Lung (tissue), 12 donors: ENCODE measurements around the gene TFAP2A. TPM values are rescaled to one million over a fixed set of nuclear protein-coding genes. Genes with fewer than 3 reads are reported as not detected.

Source experiments
- ATAC-seq: fragments of 200-7000 bp; cut with Tn5 transposase; one replicate; pipeline ENCODE4 v1.9.1; 2020; ENCODE audit warnings: moderate number of reproducible peaks; ENCODE audit not compliant: insufficient read depth, low FRiP score
- DNase-seq, 3 donors: peaks; one replicate each; pipeline ENCODE4 v3.0.0-alpha.2; 2013 to 2017
- H3K27ac ChIP-seq, 2 donors: one replicate each; pipeline ENCODE4 v1.5.1; 2013; ENCODE audit warnings: mild to moderate bottlenecking in 2 of 2, moderate library complexity in 2 of 2, control low read depth in 1 of 2, inconsistent platforms in 1 of 2, low read depth in 1 of 2, low read length in 1 of 2
- H3K27me3 ChIP-seq, 3 donors: one replicate each; pipeline ENCODE4 v1.5.1; 2013; ENCODE audit warnings: low read length in 2 of 3; ENCODE audit not compliant: control insufficient read depth in 3 of 3, insufficient read depth in 3 of 3
- H3K36me3 ChIP-seq, 4 donors: one replicate each; pipeline ENCODE4 v1.5.1; 2013; ENCODE audit warnings: low read length in 4 of 4, mild to moderate bottlenecking in 1 of 4, moderate library complexity in 1 of 4; ENCODE audit not compliant: control insufficient read depth in 4 of 4, insufficient read depth in 4 of 4
- H3K4me1 ChIP-seq, 5 donors: one replicate each; pipeline ENCODE4 v1.5.1; 2013; ENCODE audit warnings: low read length in 5 of 5, mild to moderate bottlenecking in 2 of 5, moderate library complexity in 1 of 5; ENCODE audit not compliant: control insufficient read depth in 5 of 5, insufficient read depth in 5 of 5
- H3K4me3 ChIP-seq: one replicate; pipeline ENCODE4 v1.5.1; 2013; ENCODE audit warnings: mild to moderate bottlenecking, control low read depth, moderate library complexity
- H3K9ac ChIP-seq, 2 donors: one replicate each; pipeline ENCODE4 v1.5.1; 2013; ENCODE audit warnings: low read length in 2 of 2, control low read depth in 1 of 2; ENCODE audit not compliant: insufficient read depth in 1 of 2
- H3K9me3 ChIP-seq, 4 donors: one replicate each; pipeline ENCODE4 v1.5.1; 2013; ENCODE audit warnings: low read length in 3 of 4, mild to moderate bottlenecking in 1 of 4, moderate library complexity in 1 of 4; ENCODE audit not compliant: control insufficient read depth in 4 of 4, insufficient read depth in 3 of 4
- CTCF ChIP-seq: IDR thresholded peaks from 2 replicates; pipeline ENCODE4 v1.5.1; 2012; ENCODE audit warnings: mild to moderate bottlenecking; ENCODE audit errors: control extremely low read depth, extremely low read depth
- WGBS, 2 donors: extraction: QIAGEN DNeasy Blood & Tissue Kit; methylation state at CpG; one replicate each; pipeline ENCODE4 v1.1.7; 2013; 5-methylcytosine and 5-hydroxymethylcytosine counted together
- polyA plus RNA-seq, 2 donors: library from polyadenylated mRNA; stranded (reverse); fragments of 200-250 nt; gene quantifications; one replicate each; pipeline ENCODE4 v1.2.1, GENCODE V29; 2013
- total RNA-seq, 2 donors: library from RNA; depleted of rRNA in 1 of 2; stranded (reverse); fragments of >200 nt in 1 of 2; gene quantifications; one replicate each; pipeline ENCODE4 v1.2.1, GENCODE V29; 2014 to 2021
- donor health status: control.
- donor health status: control.
- donor health status: Bipolar disorder and iron deficiency.
- donor health status: healthy.
- donor health status: DM: yes; HTN: yes; CAD: no.

TFAP2A gene
- total and polyA plus RNA-seq, 4 donors: 0.14 to 2.7 (median 0.64) TPM

DNA sequence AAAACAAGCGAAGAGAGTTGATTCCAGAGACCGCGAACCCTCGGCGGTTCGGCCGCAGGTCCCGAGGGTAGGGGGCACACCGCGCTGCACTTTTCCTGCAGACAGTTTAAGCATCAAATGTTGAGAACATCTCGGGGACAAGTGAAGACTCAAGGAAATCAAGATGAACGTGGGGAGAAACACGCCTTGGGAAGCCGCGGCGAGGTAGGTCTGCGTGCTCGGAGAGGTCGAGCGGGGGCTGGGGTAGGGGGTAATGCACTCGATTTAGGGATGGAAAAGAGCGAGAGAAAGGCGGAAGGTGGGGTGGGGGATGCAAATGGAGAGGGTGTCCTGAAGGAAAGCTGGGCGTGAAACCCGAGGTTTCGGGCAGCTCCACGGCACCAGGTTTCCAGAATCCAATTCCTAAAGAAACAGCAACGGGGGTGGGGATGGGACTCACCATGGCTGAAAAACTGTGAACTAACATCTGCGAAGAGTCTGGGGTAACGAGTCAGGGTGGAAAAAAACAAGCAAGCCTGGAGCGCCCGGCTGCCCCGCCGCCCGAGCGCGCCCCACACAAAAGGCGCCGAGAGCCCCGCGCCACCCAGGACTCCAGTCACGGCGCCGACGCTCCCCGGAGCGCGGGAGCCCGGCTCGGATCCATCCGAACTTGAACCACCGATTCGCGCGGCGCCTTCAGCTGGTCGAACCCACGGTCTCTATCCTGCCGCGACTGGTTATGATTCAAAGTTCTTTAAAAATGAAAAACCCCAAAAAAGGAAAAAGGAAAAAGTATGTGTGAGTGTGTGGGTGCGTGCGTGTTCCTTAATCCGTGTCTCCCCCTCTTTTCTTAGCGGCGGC, 3.5 kb downstream of the TFAP2A start:
- Histone ChIP-seq H3K4me1 (peaks cover 3 to 38% (median 20%) of the 10 kb centered on the region in 5 donors), H3K9me3 (peaks cover 0 to 22% (median 0%) of the 10 kb centered on the region in 4 donors), H3K27ac (no peak overlapping the region), H3K27me3 (peaks cover 0 to 95% (median 87%) of the 10 kb centered on the region in 3 donors), H3K36me3 (no peaks in the 10 kb centered on the region), H3K9ac (no peak overlapping the region), H3K4me3 (peak overlapping the region; percentile 56)
- DNase-seq (peak in 1 of 3 donors; percentile 17), ATAC-seq (no peak)
- TF ChIP-seq CTCF: no peak
- 4 to 6% methylated on average over 65 of the region's 65 CpGs for WGBS, 2 donors

GRCh38 chr6:10410207-10411050, 4.4 kb downstream of the TFAP2A start:
- peaks cover 0 to 95% (median 87%) of the 10 kb centered on the region in 3 donors for H3K27me3 ChIP-seq
- H3K4me3 ChIP-seq: no peak overlapping the region
- H3K9me3 ChIP-seq: peaks cover 0 to 18% (median 0%) of the 10 kb centered on the region in 4 donors
- H3K36me3 ChIP-seq: no peaks in the 10 kb centered on the region
- H3K9ac ChIP-seq: no peak overlapping the region
- H3K27ac ChIP-seq: no peak overlapping the region
- DNase-seq (peak in 2 of 3 donors; percentile 18 to 41), ATAC-seq (no peak)
- 7 to 11% methylated on average over 36 of the region's 36 CpGs for WGBS, 2 donors
- peaks cover 3 to 36% (median 20%) of the 10 kb centered on the region in 5 donors for H3K4me1 ChIP-seq
- TF ChIP-seq CTCF: no peak

DNA sequence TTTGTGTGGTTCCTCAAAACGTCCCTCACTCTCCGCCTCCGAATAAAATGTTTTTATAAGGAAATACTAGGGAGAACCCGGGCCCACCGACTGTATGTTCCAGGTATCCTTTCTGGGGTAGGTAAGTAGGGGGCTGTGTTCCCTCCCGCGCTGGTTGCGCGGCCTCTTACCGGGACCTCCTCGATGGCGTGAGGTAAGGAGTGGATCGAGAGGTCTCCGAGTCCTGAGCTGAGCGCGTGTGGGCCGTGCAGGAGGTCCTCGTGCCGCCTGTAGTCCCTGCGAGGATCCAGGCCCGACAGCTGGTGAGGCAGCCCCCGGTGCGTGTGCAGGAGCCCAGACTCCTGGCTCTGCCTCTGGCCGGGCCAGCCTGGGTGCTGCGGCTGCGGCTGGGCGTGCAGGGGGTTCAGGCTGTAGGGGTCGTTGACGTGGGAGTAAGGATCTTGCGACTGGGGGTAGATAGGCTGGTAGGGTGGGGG, 5.1 kb downstream of the TFAP2A start:
- Histone ChIP-seq H3K36me3 (no peaks in the 10 kb centered on the region), H3K27ac (no peak overlapping the region), H3K4me1 (peaks cover 3 to 31% (median 16%) of the 10 kb centered on the region in 5 donors), H3K9ac (no peak overlapping the region), H3K4me3 (no peak overlapping the region), H3K27me3 (peaks cover 0 to 95% (median 87%) of the 10 kb centered on the region in 3 donors), H3K9me3 (peaks cover 0 to 15% (median 0%) of the 10 kb centered on the region in 4 donors)
- no peak for TF ChIP-seq CTCF
- 11 to 14% methylated on average over 30 of the region's 30 CpGs for WGBS, 2 donors
- DNase-seq: peak in 1 of 3 donors; percentile 15
- no peak for ATAC-seq
